HG03571 (cell line): Measurements from ENCODE around the gene TMEM123.

Experiments used
- ATAC-seq: cut with Tn5 transposase; IDR thresholded peaks from one replicate; pipeline ENCODE4 v1.9.1; 2021; ENCODE audit not compliant: unreplicated experiment

Gene TMEM123

GRCh38 chr11:102472127-102472526, 19.6 kb upstream of the TMEM123 start:
- no peak for ATAC-seq

GRCh38 chr11:102471474-102471873, 18.9 kb upstream of the TMEM123 start:
- no peak for ATAC-seq

- no peak for ATAC-seq
Observed at GRCh38 chr11:102470251-102470650, 17.7 kb upstream of the TMEM123 start.

- ATAC-seq: no peak
Observed at GRCh38 chr11:102469196-102469821, 16.7 kb upstream of the TMEM123 start.

GRCh38 chr11:102468616-102469195, 16.1 kb upstream of the TMEM123 start:
- ATAC-seq: no peak

GRCh38 chr11:102467853-102468580, 15.5 kb upstream of the TMEM123 start:
- ATAC-seq: no peak

- ATAC-seq: no peak
Observed at GRCh38 chr11:102467080-102467708, 14.6 kb upstream of the TMEM123 start.

GRCh38 chr11:102465696-102466095, 13.1 kb upstream of the TMEM123 start:
- no peak for ATAC-seq

- ATAC-seq: no peak
Observed at GRCh38 chr11:102464859-102465500, 12.4 kb upstream of the TMEM123 start.

- no peak for ATAC-seq
Observed at GRCh38 chr11:102464037-102464436, 11.5 kb upstream of the TMEM123 start.

- ATAC-seq: no peak
Observed at GRCh38 chr11:102462610-102463009, 10.0 kb upstream of the TMEM123 start.

GRCh38 chr11:102459393-102459792, 6.8 kb upstream of the TMEM123 start:
- ATAC-seq: no peak

- ATAC-seq: no peak
Observed at GRCh38 chr11:102458548-102458947, 6.0 kb upstream of the TMEM123 start.

GRCh38 chr11:102457865-102458264, 5.3 kb upstream of the TMEM123 start:
- no peak for ATAC-seq

GRCh38 chr11:102457056-102457677, 4.6 kb upstream of the TMEM123 start:
- no peak for ATAC-seq

- no peak for ATAC-seq
Observed at GRCh38 chr11:102456381-102456780, 3.8 kb upstream of the TMEM123 start.

GRCh38 chr11:102453921-102454320, 1.4 kb upstream of the TMEM123 start:
- ATAC-seq: no peak

- no peak for ATAC-seq
Observed at GRCh38 chr11:102453302-102453695, 734 bp upstream of the TMEM123 start.

GRCh38 chr11:102451681-102452460, 694 bp downstream of the TMEM123 start:
- ATAC-seq: peak; percentile 51

GRCh38 chr11:102451041-102451680, 1.4 kb downstream of the TMEM123 start:
- ATAC-seq: no peak
